A549 (cell line): ENCODE measurements around the gene SGCA. TPM values are rescaled to one million over a fixed set of nuclear protein-coding genes. Genes with fewer than 3 reads are reported as not detected.

ENCODE experiments used
- ATAC-seq, 2 experiments: fragments of 200-7000 bp in 1 of 2; fragments of >200 bp in 1 of 2; cut with Nextera tagmentation in 1 of 2; cut with Tn5 transposase in 1 of 2; 3 replicates each; pipeline versions ENCODE4 v1.8.0 to v1.9.1; 2018 to 2020; ENCODE audit warnings: mild to moderate bottlenecking in 1 of 2, moderate library complexity in 1 of 2
- CTCF ChIA-PET: fragments of 300-600 bp; sonication (Branson Sonifier 250); formaldehyde crosslinking; extraction: SDS; loops from one replicate; lab custom pipeline; 2021; ENCODE audit warnings: antibody characterized with exemption, inconsistent platforms; lab: Yijun Ruan, JAX
- POLR2A ChIA-PET: fragments of 350-600 bp; formaldehyde crosslinking; extraction: SDS; loops from one replicate; lab custom pipeline; 2021; ENCODE audit warnings: antibody characterized with exemption, inconsistent platforms; lab: Yijun Ruan, JAX
- DNase-seq, 2 experiments: peaks; one replicate each; pipeline versions ENCODE4 v3.0.0 to v3.0.0-alpha.2; 2011 to 2016; ENCODE audit warnings: low read depth in 1 of 2, low spot score in 1 of 2
- FAIRE-seq: peaks from 2 replicates; lab custom pipeline; 2011; peaks lifted over from hg19 to GRCh38; lab: Jason Lieb, UNC
- H3K27ac ChIP-seq, 2 experiments: fragments of >200 bp; sonication (Bioruptor Twin); formaldehyde crosslinking; 3 replicates each; pipeline ENCODE4 v1.5.1; 2016 to 2017
- H3K4me1 ChIP-seq: fragments of >200 bp; sonication (Bioruptor Twin); formaldehyde crosslinking; 3 replicates; pipeline ENCODE4 v1.6.1; 2016
- H3K4me2 ChIP-seq: fragments of >200 bp; sonication (Bioruptor Twin); formaldehyde crosslinking; 3 replicates; pipeline ENCODE4 v1.6.1; 2016
- H3K4me3 ChIP-seq: fragments of >200 bp; sonication (Bioruptor Twin); formaldehyde crosslinking; 3 replicates; pipeline ENCODE4 v1.5.1; 2016
- H3K9me3 ChIP-seq: fragments of >200 bp; sonication (Bioruptor Twin); formaldehyde crosslinking; 3 replicates; pipeline ENCODE4 v1.6.1; 2016
- BCL3 ChIP-seq: fragments of >200 bp; sonication (Bioruptor Twin); formaldehyde crosslinking; IDR thresholded peaks from 3 replicates; pipeline ENCODE4 v1.6.1; 2016
- CEBPB ChIP-seq, 2 experiments: fragments of >200 bp in 1 of 2; sonication (Bioruptor Twin) in 1 of 2; formaldehyde crosslinking in 1 of 2; IDR thresholded peaks; 2 replicates each; pipeline ENCODE4 v1.6.1; 2012 to 2016
- EP300 ChIP-seq, 2 experiments: fragments of >200 bp; sonication (Bioruptor Twin); formaldehyde crosslinking; IDR thresholded peaks; 2 replicates in 1 of 2; 3 replicates in 1 of 2; pipeline ENCODE4 v1.6.1; 2016 to 2017
- FOSL2 ChIP-seq, 2 experiments: fragments of 450-650 bp in 1 of 2; fragments of >200 bp in 1 of 2; sonication (Bioruptor Twin) in 1 of 2; formaldehyde crosslinking; IDR thresholded peaks; 2 replicates each; pipeline versions ENCODE4 v1.5.0 to v1.6.1; 2016 to 2020; ENCODE audit warnings: mild to moderate bottlenecking in 1 of 2, moderate library complexity in 1 of 2
- GATA3 ChIP-seq: IDR thresholded peaks from 2 replicates; pipeline ENCODE4 v1.6.1; 2012; ENCODE audit warnings: borderline replicate concordance
- HOXA7 ChIP-seq: fragments of 250-450 bp; sonication (Bioruptor Pico); IDR thresholded peaks from 2 replicates; pipeline ENCODE4 v1.5.0; 2020; ENCODE audit warnings: mild to moderate bottlenecking, moderate library complexity
- HOXB13 ChIP-seq: fragments of 250-450 bp; sonication (Bioruptor Pico); IDR thresholded peaks from 2 replicates; pipeline ENCODE4 v1.5.0; 2020; ENCODE audit warnings: low read depth, mild to moderate bottlenecking, moderate library complexity
- JUN ChIP-seq, 2 experiments: fragments of >200 bp; sonication (Bioruptor Twin); formaldehyde crosslinking; IDR thresholded peaks; 2 replicates in 1 of 2; 3 replicates in 1 of 2; pipeline ENCODE4 v1.6.1; 2016 to 2017
- JUNB ChIP-seq: fragments of >200 bp; sonication (Bioruptor Twin); formaldehyde crosslinking; IDR thresholded peaks from 2 replicates; pipeline ENCODE4 v1.6.1; 2016
- KDM5A ChIP-seq: fragments of 200-600 bp; sonication (generic); IDR thresholded peaks from 2 replicates; pipeline ENCODE4 v1.6.1; 2016; ENCODE audit warnings: antibody characterized with exemption, mild to moderate bottlenecking
- MAFK ChIP-seq: fragments of 450-650 bp; IDR thresholded peaks from 2 replicates; pipeline ENCODE4 v1.6.1; 2014; ENCODE audit not compliant: partially characterized antibody
- MYC ChIP-seq: IDR thresholded peaks from 2 replicates; pipeline ENCODE4 v1.6.1; 2012; ENCODE audit warnings: mild to moderate bottlenecking, inconsistent platforms, low read length, improper control_type of control experiment, borderline replicate concordance
- PHF8 ChIP-seq: fragments of 200-600 bp; sonication (generic); IDR thresholded peaks from 2 replicates; pipeline ENCODE4 v1.6.1; 2016; ENCODE audit warnings: low read depth, mild to moderate bottlenecking, antibody characterized with exemption, moderate library complexity, borderline replicate concordance
- RAD21 ChIP-seq, 2 experiments: fragments of >200 bp in 1 of 2; sonication (Bioruptor Twin) in 1 of 2; formaldehyde crosslinking in 1 of 2; IDR thresholded peaks in 1 of 2; conservative IDR thresholded peaks in 1 of 2; 2 replicates in 1 of 2; 3 replicates in 1 of 2; pipeline ENCODE4 v1.6.1; 2012 to 2018; ENCODE audit warnings: inconsistent platforms in 1 of 2
- SREBF2 ChIP-seq: fragments of 450-650 bp; IDR thresholded peaks from 2 replicates; pipeline ENCODE4 v1.6.1; 2014; ENCODE audit warnings: mild to moderate bottlenecking, moderate library complexity
- USF2 ChIP-seq: fragments of 450-650 bp; IDR thresholded peaks from 2 replicates; pipeline ENCODE4 v1.6.1; 2014; ENCODE audit warnings: antibody characterized with exemption
- ZC3H11A ChIP-seq: fragments of 450-650 bp; IDR thresholded peaks from 2 replicates; pipeline ENCODE4 v1.6.1; 2014; ENCODE audit warnings: antibody characterized with exemption, mild to moderate bottlenecking
- ZSCAN20 ChIP-seq: fragments of 250-450 bp; sonication (Bioruptor Pico); IDR thresholded peaks from 2 replicates; pipeline ENCODE4 v1.8.0; 2022; ENCODE audit warnings: mild to moderate bottlenecking, moderate library complexity
- WGBS: methylation state at CpG from one replicate; pipeline ENCODE4 v1.1.6; 2017; ENCODE audit errors: missing lambda C conversion rate; 5-methylcytosine and 5-hydroxymethylcytosine counted together
- polyA plus RNA-seq, 4 experiments: library from polyadenylated mRNA; depleted of rRNA in 3 of 4; stranded (reverse); fragments of >200 nt; fragmentation: RNase III in 1 of 4; extraction: RNeasy Plus Mini Kit Qiagen cat#74134 plus additional on column Dnase treatment in 1 of 4; gene quantifications; 2 replicates in 3 of 4; 3 replicates in 1 of 4; pipeline ENCODE4 v1.2.3, GENCODE V29; 2011 to 2017

The SGCA gene
- polyA plus RNA-seq, 2 of the 4 experiments (the other 2 are of a cell fraction), result 0.44 to 3.4 TPM

GRCh38 chr17:50218071-50218759 is 52.4 kb downstream of the SGCA start:
- Histone ChIP-seq H3K4me2 (peak overlapping the region; percentile 75), H3K4me1 (peaks cover 43% of the 10 kb centered on the region), H3K27ac (peak overlapping the region; percentile 67 to 87; a peak in 5 of 6 replicates), H3K4me3 (no peak overlapping the region), H3K9me3 (no peaks in the 10 kb centered on the region)
- DNase-seq (no peak), ATAC-seq (no peak), FAIRE-seq (no peak)
- ChIA-PET POLR2A (interaction anchor here (0.9 kb wide), 1 partner anchor 10 kb away, joined by 3 read pairs; no protein-coding TSS in a partner anchor), CTCF (interaction anchor here (0.8 to 31.5 kb wide), 7 partner anchors 12 to 78 kb away, joined by 3 to 1255 read pairs (median 9); partner anchors contain the start of genes COL1A1 and TMEM92)
- WGBS, result 39% methylated on average over 3 of the region's 3 CpGs
- no peak for TF ChIP-seq MAFK
- TF ChIP-seq CEBPB (IDR thresholded peaks at IDR 0.05), result peak in 1 of 2 experiments; percentile 25; a peak in 1 of 4 replicates
- no peak for TF ChIP-seq ZSCAN20 (CRISPR knock-in tag)
- peak; percentile 57 for TF ChIP-seq USF2
- no peak for TF ChIP-seq RAD21 (conservative IDR thresholded peaks at IDR 0.05 in 1 of 2, IDR thresholded peaks at IDR 0.05 in 1 of 2)

- Histone ChIP-seq H3K4me3 (0 out of 3 replicates have a peak overlapping the region, but pooled peaks have one; percentile 8), H3K27ac (peak overlapping the region; percentile 67 to 87), H3K9me3 (no peaks in the 10 kb centered on the region), H3K4me2 (peak overlapping the region; percentile 75), H3K4me1 (peaks cover 43% of the 10 kb centered on the region)
- 13% methylated on average over 1 of the region's 1 CpG for WGBS
- DNase-seq (peak in 1 of 2 experiments; percentile 72), ATAC-seq (peak; percentile 24 to 84; a peak in 4 of 6 replicates), FAIRE-seq (peak; percentile 88)
- CTCF ChIA-PET, result interaction anchor here (1.3 to 31.5 kb wide), 7 partner anchors 12 to 98 kb away, joined by 3 to 1255 read pairs (median 9); partner anchors contain the start of genes COL1A1 and TMEM92
- peak; percentile 47; the same call in 1 of the 2 replicates for TF ChIP-seq JUNB
- TF ChIP-seq BCL3, result no peak
- TF ChIP-seq ZC3H11A, result no peak
- TF ChIP-seq KDM5A, result no peak
- TF ChIP-seq MYC, result no peak
- peak; percentile 53; the same call in 1 of the 2 replicates for TF ChIP-seq FOSL2 (IDR thresholded peaks at IDR 0.05)
- TF ChIP-seq FOSL2 (CRISPR knock-in tag; IDR thresholded peaks at IDR 0.05), result peak; percentile 85
- TF ChIP-seq SREBF2, result no peak
- no peak for TF ChIP-seq PHF8
- 0 out of 5 replicates have a peak, but pooled peaks of 1 of the 2 experiments have one; percentile 41 for TF ChIP-seq JUN (IDR thresholded peaks at IDR 0.05)
- POLR2A ChIA-PET, result interaction anchor here (0.9 kb wide), 1 partner anchor 11 kb away, joined by 3 read pairs; no protein-coding TSS in a partner anchor
Observed at GRCh38 chr17:50218771-50219315, 53.0 kb downstream of the SGCA start.

GRCh38 chr17:50219342-50219741 is 53.5 kb downstream of the SGCA start:
- H3K4me3 ChIP-seq, result 0 out of 3 replicates have a peak overlapping the region, but pooled peaks have one; percentile 8
- 3% methylated on average over 5 of the region's 5 CpGs for WGBS
- POLR2A ChIA-PET, result interaction anchor here (0.9 kb wide), 2 partner anchors 11 to 37 kb away, joined by 3 read pairs; no protein-coding TSS in a partner anchor
- TF ChIP-seq FOSL2 (IDR thresholded peaks at IDR 0.05), result peak; percentile 52; the same call in 1 of the 2 replicates
- TF ChIP-seq FOSL2 (CRISPR knock-in tag; IDR thresholded peaks at IDR 0.05), result peak; percentile 43; the same call in 1 of the 2 replicates
- peak in 1 of 2 experiments; percentile 39; a peak in 1 of 5 replicates for TF ChIP-seq JUN (IDR thresholded peaks at IDR 0.05)
- TF ChIP-seq HOXA7, result no peak
- peak; percentile 34; the same call in 1 of the 2 replicates for TF ChIP-seq GATA3
- peak in 1 of 2 experiments; percentile 25; a peak in 1 of 5 replicates for TF ChIP-seq EP300 (IDR thresholded peaks at IDR 0.05)
- 0 out of 5 replicates have a peak, but pooled peaks of 1 of the 2 experiments have one; percentile 2 for TF ChIP-seq RAD21 (conservative IDR thresholded peaks at IDR 0.05 in 1 of 2, IDR thresholded peaks at IDR 0.05 in 1 of 2)
- TF ChIP-seq HOXB13 (CRISPR knock-in tag), result no peak
- peak; percentile 52 for TF ChIP-seq JUNB
- TF ChIP-seq, all 56 proteins: peak for 6
- DNase-seq (peak; percentile 43 to 71), FAIRE-seq (peak; percentile 43), ATAC-seq (peak; percentile 52 to 64; a peak in 5 of 6 replicates)
- CTCF ChIA-PET, result interaction anchor here (1.1 to 31.5 kb wide), 8 partner anchors 10 to 98 kb away, joined by 3 to 1255 read pairs (median 8); partner anchors contain the start of genes COL1A1 and TMEM92
- Histone ChIP-seq H3K4me2 (peak overlapping the region; percentile 75), H3K27ac (peak overlapping the region; percentile 67 to 87), H3K4me1 (peaks cover 43% of the 10 kb centered on the region), H3K9me3 (no peaks in the 10 kb centered on the region)
